ENCODE data around the gene AK2.
A peak's percentile ranks its signal among the peaks of the same experiment; 100 is the strongest.
"Not testable (repeated sequence)": the region's sequence is repeated elsewhere in the genome, so short reads cannot be mapped to it uniquely, and the experiment has no call there.

AK2 gene

DNA sequence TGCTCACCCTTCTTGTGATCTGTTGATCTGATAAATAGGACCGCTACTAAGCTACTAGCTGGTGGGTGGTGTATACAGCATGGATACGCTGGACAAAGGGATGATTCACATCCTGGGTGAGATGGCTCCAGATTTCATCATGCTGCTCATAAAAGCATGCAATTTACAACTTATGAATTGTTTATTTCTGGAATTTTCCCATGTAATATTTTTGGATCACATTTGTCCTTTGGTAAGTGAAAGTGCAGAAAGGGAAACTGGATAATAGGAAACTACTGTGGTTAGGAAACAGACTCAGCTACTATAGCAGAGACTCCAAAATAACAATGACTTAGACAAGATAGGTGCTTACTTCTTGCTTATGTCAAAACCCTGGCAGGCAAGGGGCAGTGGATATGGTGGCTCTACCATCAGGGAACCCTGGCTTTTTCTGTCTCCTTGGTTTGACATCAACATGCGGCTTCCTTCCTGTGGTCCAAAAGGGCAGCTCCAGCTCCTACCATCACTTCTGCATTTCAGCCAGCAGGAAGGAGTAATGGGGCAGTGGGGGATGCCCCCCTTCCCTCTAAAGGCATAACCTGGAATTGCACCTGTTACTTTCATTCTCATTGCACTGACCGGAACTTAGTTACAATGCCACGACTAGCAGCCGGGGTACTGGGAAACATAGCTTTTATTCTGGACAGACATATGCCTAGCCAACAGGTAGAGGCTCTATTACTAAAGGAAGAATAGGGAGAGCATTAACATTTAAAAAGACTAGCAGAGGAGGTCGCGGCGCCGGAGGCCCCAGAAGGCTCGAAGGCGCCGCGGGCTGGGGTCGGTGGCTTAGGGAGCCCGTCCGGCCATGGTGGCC is 13.8 kb upstream of the AK2 start:
- no peak for ATAC-seq

DNA sequence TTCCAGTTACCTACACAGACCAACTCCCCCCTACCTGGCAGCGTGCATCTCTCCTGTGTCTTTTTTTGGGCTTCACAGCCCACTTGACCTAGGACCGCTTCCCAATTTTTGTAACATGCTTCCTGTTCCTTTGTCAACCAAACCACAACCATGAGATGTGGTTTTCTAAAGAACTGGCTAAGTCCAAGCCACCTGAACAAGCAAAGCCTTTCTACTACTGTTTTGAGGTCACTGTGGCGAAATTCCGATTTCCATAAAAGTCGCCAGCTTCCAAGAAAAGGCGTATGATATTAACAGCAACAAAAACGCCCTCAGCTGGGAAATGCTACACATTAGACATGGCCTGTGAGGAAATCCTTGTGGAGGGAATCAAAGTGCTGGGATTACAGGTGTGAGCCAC is 12.7 kb upstream of the AK2 start:
- no peak for ATAC-seq

DNA sequence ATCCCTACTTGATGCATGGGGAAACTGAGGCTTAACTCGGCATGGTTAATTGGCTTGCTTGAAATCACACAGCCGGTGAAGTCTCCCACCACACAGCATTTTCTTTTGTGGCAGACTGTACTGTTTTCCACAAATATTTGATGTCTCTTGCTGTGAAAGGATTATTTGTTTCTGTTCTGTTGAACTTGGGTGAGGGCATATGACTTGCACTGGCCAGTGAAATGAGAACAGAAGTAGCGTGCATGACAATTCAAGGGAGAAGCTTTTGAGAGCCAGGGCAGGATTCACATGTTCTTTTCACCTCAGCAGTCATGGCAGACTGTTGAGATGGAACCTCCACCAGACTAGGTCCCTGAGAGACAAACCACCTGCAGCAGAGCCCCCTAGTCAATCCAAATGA is 11.7 kb upstream of the AK2 start:
- ATAC-seq, result no peak

DNA sequence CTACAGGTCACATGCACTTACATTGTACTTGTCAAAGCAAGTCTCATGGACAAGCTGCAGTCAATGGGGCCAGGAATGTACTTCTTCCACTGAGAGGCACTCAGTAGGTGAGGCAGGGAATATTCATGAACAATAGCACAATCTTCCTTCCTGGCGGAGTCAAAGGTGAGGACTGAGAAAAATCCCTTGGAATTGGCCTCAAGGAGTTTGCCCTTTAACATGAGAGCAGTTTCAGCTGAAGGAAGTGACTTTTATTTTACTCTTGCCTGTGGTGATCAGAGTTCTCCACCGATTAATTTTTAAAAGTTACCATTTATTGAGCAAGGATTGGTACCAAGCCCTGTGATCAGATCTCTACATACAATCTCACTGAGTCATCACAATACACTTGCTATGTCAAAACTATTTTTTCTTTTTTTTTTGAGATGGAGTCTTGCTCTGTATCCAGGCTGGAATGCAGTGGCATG is 11.2 kb upstream of the AK2 start:
- no peak for ATAC-seq

DNA sequence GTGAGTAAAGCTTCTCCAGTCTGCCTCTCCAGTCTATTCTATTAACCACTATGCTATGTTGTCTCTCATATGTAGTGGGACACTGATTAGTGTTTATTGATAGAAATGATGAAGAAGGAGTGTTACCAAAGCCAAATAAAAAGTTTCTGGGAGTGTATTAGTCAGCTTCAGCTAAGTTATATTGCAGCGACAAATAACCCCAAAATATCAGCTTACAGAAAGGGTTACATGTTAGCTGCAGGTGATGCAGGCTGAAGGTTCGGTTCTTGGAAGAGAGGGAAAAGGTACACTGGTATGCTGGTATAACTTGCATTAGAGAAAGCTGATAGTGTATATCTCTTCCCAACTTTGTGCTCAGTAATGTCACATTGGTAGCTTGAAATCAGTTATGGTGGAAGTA is 10.6 kb upstream of the AK2 start:
- ATAC-seq, result no peak

DNA sequence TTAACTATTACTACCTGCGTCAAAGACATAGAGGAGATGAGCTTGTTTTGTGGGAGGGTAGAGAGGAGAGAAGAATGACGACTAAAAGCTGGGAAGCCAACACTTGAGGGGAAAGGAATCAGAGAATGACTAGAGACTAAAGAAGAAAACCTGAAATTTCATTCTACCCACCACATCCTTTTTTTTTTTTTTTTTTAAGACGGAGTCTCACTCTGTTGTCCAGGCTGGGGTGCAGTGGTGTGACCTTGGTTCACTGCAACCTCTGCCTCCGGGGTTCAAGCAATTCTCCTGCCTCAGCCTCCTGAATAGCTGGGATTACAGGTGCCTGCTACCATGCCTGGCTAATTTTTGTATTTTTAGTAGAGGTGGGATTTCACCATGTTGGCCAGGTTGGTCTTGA is 9.6 kb upstream of the AK2 start:
- not testable (repeated sequence) for ATAC-seq

DNA sequence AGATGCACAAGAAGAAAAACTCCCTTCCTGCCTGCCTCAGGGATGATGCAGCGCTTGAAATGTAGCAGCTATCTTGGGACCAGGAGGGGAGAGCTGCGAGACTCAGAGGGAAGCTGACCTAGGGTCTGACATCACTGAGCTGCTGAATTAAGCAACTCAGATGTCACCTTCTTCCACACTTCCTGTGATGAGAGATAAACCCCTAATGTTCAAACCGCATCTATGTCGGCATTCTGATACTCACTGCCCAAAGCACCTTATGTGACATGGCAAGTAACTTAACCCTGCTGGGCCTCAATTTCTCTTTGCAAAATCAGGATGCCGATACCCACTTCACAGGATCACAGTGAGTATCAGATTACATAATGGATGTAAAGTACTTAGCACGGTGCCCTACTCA is 9.1 kb upstream of the AK2 start:
- peak in 1 of 2 donors; percentile 24 for ATAC-seq

DNA sequence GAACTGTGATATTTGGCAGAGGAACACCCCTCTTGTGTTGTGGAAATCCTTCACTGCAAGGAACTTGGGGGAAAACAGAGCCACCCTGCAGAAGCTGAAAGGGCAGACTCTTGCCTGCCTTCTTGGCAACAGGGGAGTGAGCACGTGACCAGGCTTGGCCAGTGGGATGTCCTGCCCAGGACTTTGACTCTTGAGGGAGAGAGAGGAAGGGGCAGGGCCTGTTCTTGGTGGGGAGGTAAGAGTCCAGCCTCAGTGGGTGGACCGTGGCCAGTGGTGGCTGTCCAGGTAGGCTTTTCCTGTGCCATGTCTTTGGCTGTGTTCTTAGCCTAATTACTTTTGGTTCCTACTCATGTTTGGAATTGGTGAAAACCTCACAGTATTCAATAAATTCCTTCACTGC is 8.6 kb upstream of the AK2 start:
- ATAC-seq, result no peak

DNA sequence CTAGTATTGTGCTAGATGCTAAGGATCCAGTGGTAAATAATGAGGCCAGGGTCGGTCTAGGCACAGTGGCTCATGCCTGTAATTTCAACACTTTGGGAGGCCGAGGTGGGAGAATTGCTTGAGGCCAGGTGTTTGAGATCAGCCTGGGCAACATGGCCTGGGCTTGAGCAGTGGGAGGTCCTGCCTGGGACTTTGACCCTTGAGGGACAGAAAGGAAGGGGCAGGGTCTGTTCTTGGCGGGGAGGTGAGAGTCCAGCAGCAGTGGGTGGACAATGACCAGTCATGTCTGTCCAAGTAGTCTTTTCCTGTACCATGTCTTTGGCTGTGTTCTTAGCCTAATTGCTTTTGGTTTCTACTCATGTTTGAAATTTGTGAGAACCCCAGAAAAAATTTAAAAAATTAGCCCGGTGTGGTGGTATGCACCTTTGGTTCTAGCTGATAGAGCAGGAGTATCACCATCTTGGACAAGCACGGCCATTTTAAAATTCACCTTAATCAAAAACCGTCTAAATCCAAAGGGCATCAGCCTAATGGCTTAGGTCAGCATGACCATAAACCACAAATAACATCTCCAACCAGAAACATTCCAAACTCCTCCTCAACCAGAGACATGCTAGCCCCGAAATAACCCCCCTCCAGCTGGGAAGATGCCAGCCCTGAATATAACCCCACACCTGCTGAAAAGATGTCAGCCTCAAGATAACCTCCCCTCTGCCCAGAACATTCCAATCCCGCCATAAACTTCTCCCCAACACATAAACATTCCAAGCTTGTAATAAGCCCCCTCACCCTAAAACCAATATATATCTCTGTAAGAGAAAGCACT is 6.8 kb upstream of the AK2 start:
- ATAC-seq, result no peak

DNA sequence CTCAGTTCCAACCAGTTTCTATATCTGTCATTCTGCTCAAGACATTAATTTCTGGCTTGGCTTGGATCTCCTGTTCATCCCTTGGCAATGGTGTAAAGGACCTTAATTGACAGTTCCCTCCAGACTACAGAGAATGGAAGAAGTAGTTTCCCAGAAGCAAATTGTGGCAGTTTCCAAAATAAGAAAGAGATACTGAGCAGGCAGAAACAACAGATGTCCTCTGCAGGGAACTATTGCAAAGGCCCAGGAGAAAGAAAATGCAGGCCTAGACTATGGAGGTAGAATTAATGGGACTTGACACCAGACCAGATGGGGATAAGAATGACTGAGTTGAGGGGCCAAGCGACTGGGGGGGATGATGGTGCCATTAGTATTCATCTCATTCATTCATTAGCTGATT is 6.1 kb upstream of the AK2 start:
- no peak for ATAC-seq

DNA sequence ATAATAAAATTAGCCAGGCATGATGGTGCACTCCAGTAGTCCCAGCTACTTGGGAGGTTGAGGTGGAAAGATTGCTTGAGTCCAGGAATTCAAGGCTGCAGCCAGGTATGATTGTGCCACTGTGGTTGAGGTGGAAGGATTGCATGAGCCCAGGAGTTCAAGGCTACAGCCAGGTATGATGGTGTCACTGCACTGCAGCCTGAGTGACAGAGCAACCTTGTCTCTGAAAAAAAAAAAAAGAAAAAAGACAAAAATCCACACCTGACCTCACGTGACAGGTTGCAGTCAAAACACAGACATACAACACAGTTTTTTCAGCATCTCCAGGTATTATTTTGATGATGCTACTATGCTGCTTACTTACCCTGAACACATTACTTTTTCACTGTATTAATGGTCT is 4.3 kb upstream of the AK2 start:
- ATAC-seq, result no peak

DNA sequence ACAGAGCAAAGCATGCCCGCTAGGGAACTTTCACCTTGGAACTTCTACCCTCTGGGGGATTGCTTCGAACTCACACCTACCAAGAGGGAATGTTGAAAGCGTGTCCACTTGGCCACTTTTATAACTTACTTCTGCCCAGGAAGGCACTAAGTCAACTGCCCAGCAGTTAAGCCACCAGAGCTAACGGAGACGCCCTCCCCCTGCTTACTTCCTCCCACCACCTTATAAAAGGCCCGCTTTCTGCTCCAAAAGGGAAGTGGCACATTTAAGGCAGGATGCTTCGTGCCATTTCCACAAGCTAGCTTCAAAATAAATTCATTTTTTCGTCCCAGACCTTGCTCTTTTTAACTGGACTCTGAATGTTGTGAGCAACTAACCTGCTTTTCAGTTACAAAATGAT is 3.2 kb upstream of the AK2 start:
- no peak for ATAC-seq

DNA sequence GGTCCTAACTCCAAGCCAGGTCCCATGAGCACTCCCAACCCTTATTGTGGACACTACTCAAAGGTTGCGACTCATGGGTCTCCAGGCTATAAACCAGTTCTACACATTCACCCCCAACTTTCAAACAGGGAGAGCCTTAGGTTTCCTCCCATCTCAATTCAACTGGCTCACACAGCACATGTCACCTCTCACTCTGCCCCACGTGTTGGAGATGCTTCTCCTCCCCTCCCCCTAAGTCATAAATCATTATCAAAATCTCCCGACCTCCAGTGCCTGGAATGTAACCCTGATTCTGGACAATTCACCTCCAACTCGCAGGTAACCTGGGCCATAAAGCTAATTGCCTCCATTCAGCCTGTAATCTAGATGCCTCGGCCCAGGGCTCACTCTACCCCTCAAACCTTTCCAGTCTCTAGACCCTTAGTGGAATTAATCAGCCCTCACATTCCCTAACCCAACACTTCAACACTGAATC is 595 bp downstream of the AK2 start:
- no peak for ATAC-seq

DNA sequence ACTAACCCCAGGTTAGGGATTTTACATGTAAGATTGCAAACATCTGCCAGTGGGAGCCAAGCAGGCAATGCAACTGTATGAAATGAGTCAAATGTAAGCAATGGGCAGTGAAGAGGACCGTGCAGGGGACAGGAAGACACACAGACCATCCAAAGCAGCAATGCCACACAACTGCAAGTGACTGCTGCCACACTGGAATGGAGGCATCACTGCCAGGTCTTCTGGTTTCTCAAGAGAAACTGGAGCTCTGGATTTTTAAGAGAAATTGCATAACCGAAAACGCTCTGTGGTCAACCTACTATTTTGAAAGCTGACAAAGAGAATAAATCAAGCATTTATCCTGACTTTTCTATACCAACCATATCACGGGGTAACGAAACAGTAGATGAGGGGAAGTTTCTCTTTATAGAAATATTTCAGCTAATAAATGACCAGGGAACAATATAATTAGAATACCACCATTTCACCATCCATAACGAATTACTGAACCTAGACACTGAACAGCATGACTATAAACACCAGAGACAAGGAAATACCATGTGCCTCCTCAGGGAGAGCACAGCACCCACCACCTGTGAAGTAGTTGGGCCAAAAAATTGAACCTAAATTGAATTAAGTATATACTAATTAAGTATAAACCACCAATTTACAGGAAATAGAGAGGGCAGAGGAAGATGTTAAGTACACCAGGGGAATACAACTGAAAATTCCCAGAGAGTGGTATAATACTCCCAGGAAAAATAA is 4.4 kb downstream of the AK2 start:
- no peak for ATAC-seq

DNA sequence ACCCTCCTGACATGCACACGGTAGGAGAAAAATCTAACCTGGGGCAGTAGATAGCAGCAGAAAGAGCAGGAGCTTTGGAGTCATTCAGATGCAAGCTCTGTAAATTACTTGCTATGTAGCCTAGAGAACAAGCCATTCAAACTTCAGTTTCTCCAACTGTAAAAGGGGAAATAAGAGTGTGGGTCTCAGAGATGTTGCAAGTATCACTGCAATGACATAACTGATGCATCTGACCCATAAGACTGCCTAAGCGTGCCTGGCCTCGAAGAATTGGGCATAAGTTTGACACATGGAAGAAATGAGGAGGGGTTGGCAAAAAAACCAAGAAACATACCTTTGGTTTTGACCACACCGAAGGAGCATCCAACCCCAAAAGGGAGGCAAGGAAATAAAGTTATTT is 5.2 kb downstream of the AK2 start:
- ATAC-seq, result no peak

DNA sequence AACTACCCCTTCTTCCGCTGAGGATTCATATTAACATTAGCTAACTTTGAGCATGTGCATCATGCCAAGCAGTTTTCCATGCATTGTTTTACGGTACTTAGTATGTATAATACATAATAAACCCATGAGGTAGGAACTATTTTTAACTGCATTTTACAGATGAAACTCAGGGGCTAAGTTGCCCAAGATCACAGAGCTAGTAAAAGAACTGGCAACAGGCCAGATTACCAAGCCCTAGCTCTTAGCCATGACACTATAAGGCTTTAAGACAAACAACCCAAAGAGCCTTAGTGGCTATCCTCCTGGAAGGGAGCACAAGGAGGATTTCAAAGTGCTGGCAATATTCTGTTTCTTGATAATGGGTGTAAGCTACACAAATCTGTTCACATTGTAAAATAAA is 6.1 kb downstream of the AK2 start:
- ATAC-seq, result no peak

DNA sequence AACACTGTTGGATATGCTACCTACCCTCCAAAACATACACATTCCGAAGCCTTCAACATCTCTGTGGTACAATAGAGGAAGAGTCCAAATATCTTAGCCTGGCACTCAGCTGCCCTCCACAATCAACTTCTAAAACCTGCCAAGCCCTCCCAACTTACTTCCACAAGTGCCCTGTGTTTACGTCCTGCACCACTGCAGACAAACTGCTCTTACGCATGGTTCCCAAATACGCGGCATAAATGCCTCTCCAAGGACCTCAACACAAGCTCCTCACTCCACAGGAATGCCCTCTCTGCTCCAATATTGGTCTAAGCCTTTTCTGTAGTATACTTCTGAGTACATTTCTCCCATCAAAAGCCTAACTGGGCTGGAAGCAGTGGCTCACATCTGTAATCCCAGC is 6.8 kb downstream of the AK2 start:
- no peak for ATAC-seq

DNA sequence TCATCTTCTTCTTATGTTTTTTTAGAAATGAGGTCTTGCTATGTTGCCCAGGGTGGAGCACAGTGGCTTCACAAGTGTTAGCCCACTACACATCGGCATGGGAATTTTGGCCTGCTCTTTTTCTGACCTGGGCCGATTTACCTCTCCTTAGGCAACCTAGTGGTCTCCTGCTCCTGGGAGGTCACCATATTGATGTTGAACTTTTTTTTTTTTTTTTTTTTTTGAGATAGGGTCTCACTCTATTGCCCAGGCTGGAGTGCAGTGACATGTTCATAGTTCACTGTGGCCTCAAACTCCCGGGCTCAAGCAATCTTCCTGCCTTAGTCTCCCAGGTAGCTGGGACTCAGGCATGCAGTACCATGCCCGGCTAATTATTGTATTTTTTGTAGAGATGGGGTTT is 7.5 kb downstream of the AK2 start:
- no peak for ATAC-seq

DNA sequence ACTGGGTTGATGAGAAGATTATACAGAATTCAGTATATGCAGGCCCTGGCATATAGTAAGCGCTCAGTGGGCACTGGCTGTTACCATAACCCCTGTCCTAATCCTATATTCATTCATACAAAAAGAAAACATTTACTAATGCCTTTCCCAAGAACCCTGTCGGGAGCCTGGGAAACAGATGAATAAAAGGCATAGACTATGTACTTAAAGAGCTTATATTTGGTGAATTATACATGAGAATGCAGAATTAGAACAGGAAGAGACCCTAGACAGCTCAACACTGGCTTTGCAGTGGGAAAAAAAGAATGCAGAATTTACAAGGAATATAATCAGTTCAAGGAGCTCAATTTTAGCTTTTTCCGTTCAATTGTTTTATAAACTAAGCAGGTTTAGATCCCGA is 10.9 kb downstream of the AK2 start:
- ATAC-seq, result no peak

DNA sequence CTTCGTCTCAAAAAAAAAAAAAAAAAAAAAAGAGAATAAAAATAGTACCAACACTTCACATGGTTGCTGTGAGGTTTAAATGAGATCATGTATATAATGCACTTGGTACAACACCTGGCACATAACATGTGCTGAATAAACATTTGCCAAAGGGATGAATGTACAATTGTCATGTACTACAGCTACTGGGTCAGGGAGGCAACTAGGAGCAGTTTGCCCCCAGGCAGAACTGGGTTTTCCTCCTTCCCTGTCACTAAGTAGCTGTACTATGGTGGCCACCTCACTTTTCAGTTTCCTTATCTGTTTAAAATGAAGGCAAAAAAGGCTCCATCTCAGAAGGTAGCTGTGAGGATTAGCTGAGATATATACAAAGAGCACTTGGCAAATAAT is 11.5 kb downstream of the AK2 start:
- no peak for ATAC-seq

DNA sequence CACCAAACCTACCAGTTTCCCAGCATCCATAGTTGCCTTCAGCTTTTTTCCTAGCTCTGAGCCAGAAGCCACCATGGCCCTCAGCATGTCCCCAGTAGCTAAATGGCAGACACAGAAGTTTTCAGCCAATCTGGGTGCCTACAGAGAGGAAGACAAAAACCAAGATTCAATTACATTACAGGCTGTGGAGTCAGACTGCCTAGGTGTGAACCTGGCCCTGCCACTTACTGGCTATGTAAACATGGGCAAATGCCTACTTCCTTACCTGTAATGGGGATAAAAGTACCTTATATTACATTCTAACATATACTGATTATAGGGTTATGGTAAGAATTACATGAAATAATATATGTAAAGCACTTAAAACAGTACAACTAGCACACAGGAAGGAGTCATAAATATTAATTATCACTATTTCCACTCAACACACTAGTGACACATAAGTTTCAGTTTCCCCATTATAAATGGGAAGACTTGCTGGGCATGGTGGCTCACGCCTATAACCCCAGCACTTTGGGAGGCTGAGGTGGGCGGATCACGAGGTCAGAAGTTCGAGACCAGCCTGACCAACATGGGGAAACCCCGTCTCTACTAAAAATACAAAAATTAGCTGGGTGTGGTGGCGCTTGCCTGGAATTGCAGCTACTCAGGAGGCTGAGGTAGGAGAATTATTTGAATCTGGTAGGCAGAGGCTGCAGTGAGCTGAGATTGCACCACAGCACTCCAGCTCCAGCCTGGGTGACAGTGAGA is 12.1 kb downstream of the AK2 start:
- ATAC-seq, result peak; percentile 90 to 94

DNA sequence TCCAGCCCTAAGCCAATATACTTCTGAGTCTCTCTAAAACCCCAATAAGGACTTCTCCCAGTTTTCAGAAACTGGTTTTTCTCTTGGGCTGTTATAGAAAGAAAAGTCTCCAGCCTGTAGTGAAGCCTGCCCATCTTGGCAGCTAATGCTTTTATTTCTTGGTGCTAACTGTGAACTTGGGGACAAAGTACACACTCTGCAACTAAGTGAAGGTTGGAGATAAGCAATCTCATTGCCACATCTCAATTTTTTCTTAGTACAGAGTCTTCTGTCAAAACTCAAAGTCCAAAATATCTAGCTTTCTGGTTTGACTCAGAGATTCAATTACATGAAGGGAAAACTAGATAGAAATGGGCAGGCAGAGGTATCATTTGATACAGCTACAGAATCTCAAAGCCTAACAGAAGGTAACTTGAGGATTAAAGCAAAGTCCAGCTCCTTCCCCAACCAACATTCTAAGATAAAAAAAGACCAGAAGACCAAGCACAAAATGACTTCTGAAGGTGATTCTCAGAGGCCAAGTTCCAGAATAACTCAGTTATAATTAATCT is 14.0 kb downstream of the AK2 start:
- no peak for ATAC-seq

Data from activated CD4-positive, CD25-positive, alpha-beta regulatory T cell treated with anti-CD3 and anti-CD28 coated beads, Interleukin-2, amount 50 U/mL, for 24 hours (primary cell).